A549 (cell line): ENCODE results near the gene NLRC5. TPM values are rescaled to one million over a fixed set of nuclear protein-coding genes. Genes with fewer than 3 reads are reported as not detected.
"Not testable (repeated sequence)": the region's sequence is repeated elsewhere in the genome, so short reads cannot be mapped to it uniquely, and the experiment has no call there.

Experiments used
- ATAC-seq, 2 experiments: fragments of 200-7000 bp in 1 of 2; fragments of >200 bp in 1 of 2; cut with Nextera tagmentation in 1 of 2; cut with Tn5 transposase in 1 of 2; 3 replicates each; pipeline versions ENCODE4 v1.8.0 to v1.9.1; 2018 to 2020; ENCODE audit warnings: mild to moderate bottlenecking in 1 of 2, moderate library complexity in 1 of 2
- CTCF ChIA-PET: fragments of 300-600 bp; sonication (Branson Sonifier 250); formaldehyde crosslinking; extraction: SDS; loops from one replicate; lab custom pipeline; 2021; ENCODE audit warnings: antibody characterized with exemption, inconsistent platforms; lab: Yijun Ruan, JAX
- POLR2A ChIA-PET: fragments of 350-600 bp; formaldehyde crosslinking; extraction: SDS; loops from one replicate; lab custom pipeline; 2021; ENCODE audit warnings: antibody characterized with exemption, inconsistent platforms; lab: Yijun Ruan, JAX
- DNase-seq, 2 experiments: peaks; one replicate each; pipeline versions ENCODE4 v3.0.0 to v3.0.0-alpha.2; 2011 to 2016; ENCODE audit warnings: low read depth in 1 of 2, low spot score in 1 of 2
- FAIRE-seq: peaks from 2 replicates; lab custom pipeline; 2011; peaks lifted over from hg19 to GRCh38; lab: Jason Lieb, UNC
- H3K27ac ChIP-seq, 2 experiments: fragments of >200 bp; sonication (Bioruptor Twin); formaldehyde crosslinking; 3 replicates each; pipeline ENCODE4 v1.5.1; 2016 to 2017
- H3K4me1 ChIP-seq: fragments of >200 bp; sonication (Bioruptor Twin); formaldehyde crosslinking; 3 replicates; pipeline ENCODE4 v1.6.1; 2016
- H3K4me2 ChIP-seq: fragments of >200 bp; sonication (Bioruptor Twin); formaldehyde crosslinking; 3 replicates; pipeline ENCODE4 v1.6.1; 2016
- H3K4me3 ChIP-seq: fragments of >200 bp; sonication (Bioruptor Twin); formaldehyde crosslinking; 3 replicates; pipeline ENCODE4 v1.5.1; 2016
- H3K9me3 ChIP-seq: fragments of >200 bp; sonication (Bioruptor Twin); formaldehyde crosslinking; 3 replicates; pipeline ENCODE4 v1.6.1; 2016
- ATOH8 ChIP-seq: fragments of 250-450 bp; sonication (Bioruptor Pico); IDR thresholded peaks from 2 replicates; pipeline ENCODE4 v1.5.0; 2020; ENCODE audit warnings: low read depth, mild to moderate bottlenecking, moderate library complexity
- CEBPB ChIP-seq, 2 experiments: fragments of >200 bp in 1 of 2; sonication (Bioruptor Twin) in 1 of 2; formaldehyde crosslinking in 1 of 2; IDR thresholded peaks; 2 replicates each; pipeline ENCODE4 v1.6.1; 2012 to 2016
- CHD2 ChIP-seq: fragments of 150-350 bp; IDR thresholded peaks from 2 replicates; pipeline ENCODE4 v1.6.1; 2014; ENCODE audit warnings: low read length; ENCODE audit not compliant: partially characterized antibody
- E2F6 ChIP-seq: IDR thresholded peaks from 2 replicates; pipeline ENCODE4 v1.6.1; 2012; ENCODE audit warnings: low read depth, borderline replicate concordance
- EHF ChIP-seq: fragments of 250-450 bp; sonication (Bioruptor Pico); IDR thresholded peaks from 2 replicates; pipeline ENCODE4 v1.5.0; 2020; ENCODE audit warnings: mild to moderate bottlenecking
- EHMT2 ChIP-seq: fragments of 200-600 bp; sonication (generic); IDR thresholded peaks from 2 replicates; pipeline ENCODE4 v1.6.1; 2016; ENCODE audit warnings: antibody characterized with exemption, low read depth, mild to moderate bottlenecking, moderate library complexity
- GATA3 ChIP-seq: IDR thresholded peaks from 2 replicates; pipeline ENCODE4 v1.6.1; 2012; ENCODE audit warnings: borderline replicate concordance
- HEYL ChIP-seq: fragments of 250-450 bp; sonication (Bioruptor Pico); IDR thresholded peaks from 2 replicates; pipeline ENCODE4 v1.8.0; 2021; ENCODE audit warnings: mild to moderate bottlenecking, moderate library complexity
- HOXA7 ChIP-seq: fragments of 250-450 bp; sonication (Bioruptor Pico); IDR thresholded peaks from 2 replicates; pipeline ENCODE4 v1.5.0; 2020; ENCODE audit warnings: mild to moderate bottlenecking, moderate library complexity
- HOXB13 ChIP-seq: fragments of 250-450 bp; sonication (Bioruptor Pico); IDR thresholded peaks from 2 replicates; pipeline ENCODE4 v1.5.0; 2020; ENCODE audit warnings: low read depth, mild to moderate bottlenecking, moderate library complexity
- JUN ChIP-seq, 2 experiments: fragments of >200 bp; sonication (Bioruptor Twin); formaldehyde crosslinking; IDR thresholded peaks; 2 replicates in 1 of 2; 3 replicates in 1 of 2; pipeline ENCODE4 v1.6.1; 2016 to 2017
- MAFK ChIP-seq: fragments of 450-650 bp; IDR thresholded peaks from 2 replicates; pipeline ENCODE4 v1.6.1; 2014; ENCODE audit not compliant: partially characterized antibody
- MAZ ChIP-seq: fragments of 150-350 bp; IDR thresholded peaks from 2 replicates; pipeline ENCODE4 v1.6.1; 2014; ENCODE audit warnings: antibody characterized with exemption, low read depth, low read length, borderline replicate concordance
- NPAS2 ChIP-seq: fragments of 250-450 bp; sonication (Bioruptor Pico); IDR thresholded peaks from 2 replicates; pipeline ENCODE4 v1.8.0; 2022; ENCODE audit warnings: mild to moderate bottlenecking, moderate library complexity, borderline replicate concordance
- NR3C1 ChIP-seq: fragments of >200 bp; sonication (Bioruptor Twin); formaldehyde crosslinking; IDR thresholded peaks from 3 replicates; pipeline ENCODE4 v1.6.1; 2017
- PBX3 ChIP-seq: IDR thresholded peaks from 2 replicates; pipeline ENCODE4 v1.6.1; 2012
- POLR2AphosphoS2 ChIP-seq: conservative IDR thresholded peaks from 2 replicates; pipeline ENCODE4 v1.6.1; 2012; ENCODE audit warnings: low read length, improper control_type of control experiment, inconsistent platforms
- RARB ChIP-seq: fragments of 250-450 bp; sonication (Bioruptor Pico); IDR thresholded peaks from 2 replicates; pipeline ENCODE4 v1.8.0; 2021; ENCODE audit warnings: mild to moderate bottlenecking, moderate library complexity
- RCOR1 ChIP-seq: fragments of 150-350 bp; IDR thresholded peaks from 2 replicates; pipeline ENCODE4 v1.6.1; 2014; ENCODE audit warnings: antibody characterized with exemption, low read length, low read depth
- REST ChIP-seq: fragments of 200-600 bp; sonication (generic); IDR thresholded peaks from 2 replicates; pipeline ENCODE4 v1.6.1; 2016; ENCODE audit warnings: antibody characterized with exemption, mild to moderate bottlenecking, moderate library complexity
- RFX5 ChIP-seq: fragments of 450-650 bp; IDR thresholded peaks from 2 replicates; pipeline ENCODE4 v1.7.1; 2014; ENCODE audit warnings: antibody characterized with exemption, mild to moderate bottlenecking, moderate library complexity
- SMC3 ChIP-seq: fragments of >200 bp; sonication (Bioruptor Twin); formaldehyde crosslinking; IDR thresholded peaks from 3 replicates; pipeline ENCODE4 v1.6.1; 2018; ENCODE audit warnings: inconsistent platforms
- SREBF2 ChIP-seq: fragments of 450-650 bp; IDR thresholded peaks from 2 replicates; pipeline ENCODE4 v1.6.1; 2014; ENCODE audit warnings: mild to moderate bottlenecking, moderate library complexity
- TFCP2L1 ChIP-seq: fragments of 250-450 bp; sonication (Bioruptor Pico); IDR thresholded peaks from 2 replicates; pipeline ENCODE4 v1.5.0; 2021; ENCODE audit warnings: mild to moderate bottlenecking
- TP53 ChIP-seq: fragments of 250-450 bp; sonication (Bioruptor Pico); IDR thresholded peaks from 2 replicates; pipeline ENCODE4 v1.5.0; 2021; ENCODE audit warnings: mild to moderate bottlenecking, moderate library complexity
- ZNF302 ChIP-seq: fragments of 250-450 bp; sonication (Bioruptor Pico); IDR thresholded peaks from 2 replicates; pipeline ENCODE4 v1.9.0; 2021; ENCODE audit warnings: inconsistent platforms, mild to moderate bottlenecking, moderate library complexity
- whole genome bisulfite sequencing: methylation state at CpG from one replicate; pipeline ENCODE4 v1.1.6; 2017; ENCODE audit errors: missing lambda C conversion rate; 5-methylcytosine and 5-hydroxymethylcytosine counted together
- polyA plus RNA-seq, 4 experiments: library from polyadenylated mRNA; depleted of rRNA in 3 of 4; stranded (reverse); fragments of >200 nt; fragmentation: RNase III in 1 of 4; extraction: RNeasy Plus Mini Kit Qiagen cat#74134 plus additional on column Dnase treatment in 1 of 4; gene quantifications; 2 replicates in 3 of 4; 3 replicates in 1 of 4; pipeline ENCODE4 v1.2.3, GENCODE V29; 2011 to 2017

The NLRC5 gene
- polyA plus RNA-seq, 2 of the 4 experiments (the other 2 are of a cell fraction), result 2.5 to 3.6 TPM

GRCh38 chr16:57004387-57005250, 15.3 kb downstream of the NLRC5 start:
- Histone ChIP-seq H3K4me2 (no peak overlapping the region), H3K4me3 (no peak overlapping the region), H3K4me1 (peaks cover 13% of the 10 kb centered on the region; the same call in 2 of the 3 replicates), H3K9me3 (no peaks in the 10 kb centered on the region), H3K27ac (no peak overlapping the region)
- DNase-seq (no peak), FAIRE-seq (no peak), ATAC-seq (0 out of 6 replicates have a peak, but pooled peaks of 1 of the 2 experiments have one; percentile 24)
- POLR2A ChIA-PET, result interaction anchor here (0.6 kb wide), 1 partner anchor 14 kb away, joined by 7 read pairs; no protein-coding TSS in a partner anchor
- TF ChIP-seq HOXB13 (CRISPR knock-in tag), result no peak
- TF ChIP-seq PBX3, result no peak
- TF ChIP-seq HOXA7, result no peak
- no peak for TF ChIP-seq RFX5
- no peak for TF ChIP-seq MAFK
- TF ChIP-seq HEYL (CRISPR knock-in tag), result no peak
- TF ChIP-seq REST, result no peak
- no peak for TF ChIP-seq RCOR1
- TF ChIP-seq E2F6, result no peak
- TF ChIP-seq NR3C1, result no peak
- no peak for TF ChIP-seq NPAS2
- no peak for TF ChIP-seq CEBPB (IDR thresholded peaks at IDR 0.05)
- TF ChIP-seq SMC3, result no peak
- CTCF ChIA-PET, result interaction anchor here (0.6 to 2.4 kb wide), 2 partner anchors 19 to 20 kb away, joined by 3 to 9 read pairs; no protein-coding TSS in a partner anchor
- WGBS, result 64% methylated on average over 15 of the region's 15 CpGs

GRCh38 chr16:57005597-57005996, 16.2 kb downstream of the NLRC5 start:
- CTCF ChIA-PET, result interaction anchor here (2.4 kb wide), 1 partner anchor 18 kb away, joined by 9 read pairs; no protein-coding TSS in a partner anchor
- POLR2A ChIA-PET, result not testable (repeated sequence)

GRCh38 chr16:57007050-57007449, 17.7 kb downstream of the NLRC5 start:
- CTCF ChIA-PET, result no interaction called here
- FAIRE-seq (no peak), DNase-seq (no peak), ATAC-seq (no peak)
- POLR2A ChIA-PET, result no interaction called here
- H3K4me1 ChIP-seq, result no peaks in the 10 kb centered on the region
- H3K9me3 ChIP-seq, result no peaks in the 10 kb centered on the region
- TF ChIP-seq SMC3, result no peak
- no peak for TF ChIP-seq TP53
- TF ChIP-seq EHMT2, result no peak
- TF ChIP-seq CHD2, result no peak
- no peak for TF ChIP-seq NR3C1
- no peak for TF ChIP-seq TFCP2L1
- TF ChIP-seq SREBF2, result no peak
- no peak for TF ChIP-seq POLR2AphosphoS2
- no peak for TF ChIP-seq GATA3
- TF ChIP-seq JUN (IDR thresholded peaks at IDR 0.05), result no peak
- TF ChIP-seq RARB (CRISPR knock-in tag), result no peak
- TF ChIP-seq ATOH8 (CRISPR knock-in tag), result no peak
- TF ChIP-seq EHF (CRISPR knock-in tag), result no peak
- no peak for TF ChIP-seq MAZ
- no peak for TF ChIP-seq ZNF302 (CRISPR knock-in tag)
- no peak overlapping the region for H3K27ac ChIP-seq
- WGBS, result 81% methylated on average over 5 of the region's 5 CpGs
- H3K4me2 ChIP-seq, result no peak overlapping the region
- H3K4me3 ChIP-seq, result no peak overlapping the region

More at GRCh38 chr16:57005597-57005996, 16.2 kb downstream of the NLRC5 start:
- FAIRE-seq, H3K4me3 ChIP-seq, H3K4me1 ChIP-seq, DNase-seq, ATAC-seq, H3K9me3 ChIP-seq, H3K27ac ChIP-seq, H3K4me2 ChIP-seq: not testable (repeated sequence)
- WGBS, result 59% methylated on average over 2 of the region's 2 CpGs
